AG04450 (cell line): ENCODE results near the gene MYOCD. TPM values are rescaled to one million over a fixed set of nuclear protein-coding genes. Genes with fewer than 3 reads are reported as not detected.
A peak's percentile ranks its signal among the peaks of the same experiment; 100 is the strongest.

Experiments
- CTCF ChIA-PET: fragments of 300-600, 350-600 bp; formaldehyde crosslinking; extraction: SDS; loops from one replicate; lab custom pipeline; 2022; ENCODE audit warnings: antibody characterized with exemption, inconsistent platforms; lab: Charles Lee
- POLR2A ChIA-PET: fragments of 350-600 bp; formaldehyde crosslinking; extraction: SDS; loops from one replicate; lab custom pipeline; 2021; ENCODE audit warnings: antibody characterized with exemption, inconsistent platforms; lab: Yijun Ruan, JAX
- DNase-seq: peaks from one replicate; pipeline ENCODE4 v3.0.0-alpha.2; 2011; ENCODE audit warnings: low read depth, low spot score
- H3K27ac ChIP-seq: one replicate; pipeline ENCODE4 v1.5.1; 2012; ENCODE audit warnings: low read depth, low read length, control low read depth
- H3K27me3 ChIP-seq: one replicate; pipeline ENCODE4 v1.6.0; 2012; ENCODE audit warnings: low read length; ENCODE audit not compliant: control insufficient read depth, insufficient read depth
- H3K4me3 ChIP-seq: 2 replicates; pipeline ENCODE4 v1.5.1; 2011; ENCODE audit warnings: mild to moderate bottlenecking, low read depth, low read length, control low read depth
- H3K9me3 ChIP-seq: 2 replicates; pipeline ENCODE4 v1.5.1; 2012; ENCODE audit warnings: low read length; ENCODE audit not compliant: control insufficient read depth, insufficient read depth
- CTCF ChIP-seq: IDR thresholded peaks from 2 replicates; pipeline ENCODE4 v1.5.1; 2011; ENCODE audit warnings: low read depth, low read length, control low read depth, inconsistent platforms
- polyA plus RNA-seq: library from polyadenylated mRNA; depleted of rRNA; stranded (reverse); fragments of >200 nt; gene quantifications from 2 replicates; pipeline ENCODE4 v1.2.3, GENCODE V29; 2011

MYOCD gene
- polyA plus RNA-seq, 1 experiment = 19.0 TPM

DNA sequence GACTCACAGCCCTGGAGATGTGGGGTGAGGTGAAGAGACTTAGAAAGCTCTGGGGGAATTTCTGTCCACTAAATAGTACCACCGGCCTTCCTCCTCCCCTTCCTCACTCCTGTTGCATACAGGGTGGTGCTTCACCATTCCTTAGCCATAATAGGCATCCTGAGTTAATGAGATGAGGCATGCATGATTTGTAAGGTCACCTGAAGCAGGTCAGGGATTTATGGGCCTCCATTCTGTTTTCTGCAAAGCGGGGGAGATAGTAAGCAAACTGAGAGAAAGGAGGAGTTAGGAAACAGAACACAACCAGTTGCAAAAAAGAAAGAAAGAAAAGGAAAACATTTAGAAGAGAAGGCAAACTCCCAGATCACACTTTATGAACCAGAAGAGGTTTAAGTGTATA lies 9.3 kb upstream of the MYOCD start:
- no peak overlapping the region for H3K4me3 ChIP-seq
- H3K27ac ChIP-seq = no peak overlapping the region
- DNase-seq = no peak
- H3K27me3 ChIP-seq = no peaks in the 10 kb centered on the region
- TF ChIP-seq CTCF = no peak
- CTCF ChIA-PET = interaction anchor here (0.9 to 1.0 kb wide), 2 partner anchors 9 to 373 kb away, joined by 3 read pairs; no protein-coding TSS in a partner anchor
- POLR2A ChIA-PET = no interaction called here
- no peaks in the 10 kb centered on the region for H3K9me3 ChIP-seq

DNA sequence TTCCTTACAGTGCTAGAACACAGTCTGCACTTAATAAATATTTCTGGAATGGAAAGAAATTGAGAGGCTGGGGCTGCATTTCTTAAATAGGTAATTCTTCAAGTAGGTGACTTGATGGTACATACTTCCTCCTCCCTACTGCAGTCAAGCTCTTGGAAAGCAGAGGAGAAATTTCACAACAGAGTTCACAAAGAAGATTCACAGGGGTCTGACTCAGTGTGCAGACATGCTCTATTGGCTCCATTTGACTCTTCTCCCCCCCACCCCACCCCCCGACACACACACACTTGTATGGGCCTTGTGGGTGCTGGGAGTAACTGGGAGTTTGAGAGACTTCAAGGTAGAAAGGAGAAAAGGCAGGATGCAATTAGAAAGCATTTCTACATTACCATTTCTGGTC lies 6.2 kb upstream of the MYOCD start:
- no peak overlapping the region for H3K27ac ChIP-seq
- CTCF ChIA-PET = interaction anchor here (1.2 kb wide), 1 partner anchor 114 kb away, joined by 3 read pairs; no protein-coding TSS in a partner anchor
- no peaks in the 10 kb centered on the region for H3K27me3 ChIP-seq
- DNase-seq = peak; percentile 54
- POLR2A ChIA-PET = interaction anchor here (0.6 kb wide), 1 partner anchor 112 kb away, joined by 3 read pairs; no protein-coding TSS in a partner anchor
- TF ChIP-seq CTCF = no peak
- H3K9me3 ChIP-seq = no peaks in the 10 kb centered on the region
- H3K4me3 ChIP-seq = no peak overlapping the region

DNA sequence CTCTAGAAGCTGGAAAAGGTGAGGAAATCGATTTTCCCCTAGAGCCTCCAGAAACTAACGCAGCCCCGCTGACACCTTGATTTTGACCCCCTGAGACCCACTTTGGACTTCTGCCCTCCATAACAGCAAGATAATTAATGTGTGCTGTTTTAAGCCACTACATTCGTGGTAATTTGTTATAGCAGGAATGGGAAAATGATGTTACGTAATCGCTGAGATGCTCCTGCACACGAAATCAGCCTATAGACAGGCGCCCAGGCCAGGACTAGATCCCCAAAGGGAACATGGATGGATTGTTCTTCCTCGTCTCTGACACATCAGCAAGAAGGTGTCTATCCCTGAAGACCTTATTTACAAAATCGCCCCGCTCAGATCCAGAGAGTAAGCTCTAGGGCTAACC lies 1.4 kb upstream of the MYOCD start:
- no peak for TF ChIP-seq CTCF
- no peak overlapping the region for H3K27ac ChIP-seq
- CTCF ChIA-PET = interaction anchor here (1.0 to 5.0 kb wide), 7 partner anchors 8 to 484 kb away, joined by 3 to 166 read pairs (median 40); no protein-coding TSS in a partner anchor
- no peak for DNase-seq
- peak overlapping the region; percentile 77 for H3K4me3 ChIP-seq
- H3K9me3 ChIP-seq = no peaks in the 10 kb centered on the region
- no peaks in the 10 kb centered on the region for H3K27me3 ChIP-seq
- POLR2A ChIA-PET = interaction anchor here (1.0 kb wide), 1 partner anchor 45 kb away, joined by 4 read pairs; no protein-coding TSS in a partner anchor

DNA sequence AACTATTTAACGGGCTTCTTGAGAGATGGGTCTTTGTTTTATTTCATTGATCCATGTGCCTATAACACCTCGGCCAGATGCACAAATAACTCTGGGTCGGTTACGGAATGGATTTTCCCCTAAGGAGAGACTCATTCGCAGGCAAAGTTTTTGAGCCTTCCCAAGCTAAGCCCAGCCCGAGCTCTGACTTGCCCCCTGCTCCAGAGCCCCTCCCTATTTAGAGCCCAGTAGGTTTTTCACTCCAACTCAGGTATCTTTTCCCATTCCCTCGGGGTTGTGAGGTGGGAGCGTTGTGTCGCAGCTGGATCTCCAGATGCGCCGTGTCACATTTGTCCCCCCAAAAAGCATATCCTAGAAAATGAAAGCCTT lies 812 bp upstream of the MYOCD start:
- Histone ChIP-seq H3K27ac (peak overlapping the region; percentile 52), H3K4me3 (peak overlapping the region; percentile 77), H3K9me3 (no peaks in the 10 kb centered on the region), H3K27me3 (no peaks in the 10 kb centered on the region)
- POLR2A ChIA-PET = interaction anchor here (0.6 to 1.7 kb wide), 4 partner anchors 37 to 143 kb away, joined by 3 to 8 read pairs (median 4); no protein-coding TSS in a partner anchor
- CTCF ChIA-PET = interaction anchor here (0.5 to 5.0 kb wide), 11 partner anchors 9 to 667 kb away, joined by 3 to 166 read pairs (median 4); partner anchors contain the start of gene ZNF18
- no peak for DNase-seq
- TF ChIP-seq CTCF = no peak

DNA sequence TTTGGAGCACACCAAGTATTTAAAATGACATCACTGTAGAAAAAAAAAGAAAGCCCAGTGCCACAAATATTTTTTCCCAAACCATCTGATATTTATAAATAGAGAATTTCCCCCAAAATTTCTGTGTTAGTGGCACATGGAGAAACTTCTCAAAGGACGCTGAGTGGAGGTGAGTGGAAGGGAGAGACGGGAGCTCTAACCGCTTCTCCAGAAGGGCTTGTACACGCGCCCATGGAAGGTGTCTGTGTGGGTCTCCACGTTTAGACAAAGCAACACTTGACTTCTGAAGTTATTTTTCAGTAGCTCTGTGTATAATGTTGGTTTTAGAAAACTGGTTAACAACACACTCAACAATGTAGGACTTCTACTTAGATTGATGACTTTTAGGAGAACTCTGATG lies 1.0 kb downstream of the MYOCD start:
- POLR2A ChIA-PET = interaction anchor here (0.6 kb wide), 1 partner anchor 48 kb away, joined by 3 read pairs; no protein-coding TSS in a partner anchor
- Histone ChIP-seq H3K4me3 (peak overlapping the region; percentile 77), H3K9me3 (no peaks in the 10 kb centered on the region), H3K27me3 (no peaks in the 10 kb centered on the region), H3K27ac (peak overlapping the region; percentile 47)
- TF ChIP-seq CTCF = no peak
- CTCF ChIA-PET = interaction anchor here (0.6 to 5.0 kb wide), 41 partner anchors 10 to 644 kb away, joined by 3 to 166 read pairs (median 4); no protein-coding TSS in a partner anchor
- no peak for DNase-seq
